ENCODE results near the gene USF3.

Gene USF3

DNA sequence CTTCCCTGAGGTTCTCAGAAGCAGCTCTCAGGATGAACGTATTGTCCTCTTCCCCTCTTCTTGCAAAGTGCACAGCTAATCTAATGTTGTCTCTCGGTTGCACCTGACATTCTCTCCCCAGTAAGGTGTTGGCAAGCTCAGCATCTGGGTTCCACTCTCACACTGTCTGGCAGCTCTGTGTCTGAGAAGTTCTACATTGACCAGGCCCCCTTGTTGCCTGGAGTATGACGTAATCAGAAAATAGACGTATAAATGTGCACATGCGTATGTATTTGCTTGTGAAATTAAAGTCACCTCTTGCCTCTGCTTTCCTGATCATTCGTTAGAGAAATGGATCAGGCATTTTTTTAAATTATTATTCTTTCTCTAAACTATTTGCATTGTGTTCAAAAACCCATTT is 67.7 kb downstream of the USF3 start:
- H3K9ac ChIP-seq (ENCODE audit: low read depth, low read length) = no peak overlapping the region
- no peak overlapping the region for H3K27ac ChIP-seq (ENCODE audit: low read depth, low read length)
- no peaks in the 10 kb centered on the region for H3K36me3 ChIP-seq (ENCODE audit: control insufficient read depth, insufficient read depth, low read length)
- H3K4me3 ChIP-seq (ENCODE audit: low read depth, low read length) = no peak overlapping the region
- no peaks in the 10 kb centered on the region for H3K4me1 ChIP-seq (ENCODE audit: control insufficient read depth, insufficient read depth, low read length)
- H3K9me3 ChIP-seq (ENCODE audit: control insufficient read depth, insufficient read depth, low read length) = no peaks in the 10 kb centered on the region
- peaks cover 4% of the 10 kb centered on the region; the same call in 1 of the 2 replicates for H3K27me3 ChIP-seq (ENCODE audit: control insufficient read depth, insufficient read depth, low read length)

DNA sequence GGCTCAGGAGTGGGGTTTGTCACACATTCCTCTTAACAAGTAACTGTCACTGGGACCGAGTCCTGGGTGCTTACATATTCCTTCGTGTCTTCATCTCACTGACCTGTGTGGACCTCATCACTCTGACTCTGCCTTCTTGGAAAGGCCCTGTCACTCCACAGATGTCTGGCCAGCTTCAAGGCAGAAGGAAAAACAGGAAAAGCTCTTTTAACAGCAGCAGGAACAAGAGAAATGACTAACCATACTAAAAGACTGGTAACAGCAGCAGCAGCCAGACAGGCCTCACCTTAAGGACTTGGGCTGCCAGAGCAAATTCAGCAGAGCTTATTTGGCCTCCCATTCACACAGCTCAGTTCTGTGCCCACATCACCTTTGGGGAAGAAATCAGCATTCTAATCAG is 68.1 kb downstream of the USF3 start:
- Histone ChIP-seq H3K9ac (ENCODE audit: low read depth, low read length) (no peak overlapping the region), H3K27ac (ENCODE audit: low read depth, low read length) (no peak overlapping the region), H3K36me3 (ENCODE audit: control insufficient read depth, insufficient read depth, low read length) (no peaks in the 10 kb centered on the region), H3K4me3 (ENCODE audit: low read depth, low read length) (no peak overlapping the region), H3K27me3 (ENCODE audit: control insufficient read depth, insufficient read depth, low read length) (peaks cover 6% of the 10 kb centered on the region; the same call in 1 of the 2 replicates), H3K4me1 (ENCODE audit: control insufficient read depth, insufficient read depth, low read length) (no peaks in the 10 kb centered on the region), H3K9me3 (ENCODE audit: control insufficient read depth, insufficient read depth, low read length) (no peaks in the 10 kb centered on the region)

DNA sequence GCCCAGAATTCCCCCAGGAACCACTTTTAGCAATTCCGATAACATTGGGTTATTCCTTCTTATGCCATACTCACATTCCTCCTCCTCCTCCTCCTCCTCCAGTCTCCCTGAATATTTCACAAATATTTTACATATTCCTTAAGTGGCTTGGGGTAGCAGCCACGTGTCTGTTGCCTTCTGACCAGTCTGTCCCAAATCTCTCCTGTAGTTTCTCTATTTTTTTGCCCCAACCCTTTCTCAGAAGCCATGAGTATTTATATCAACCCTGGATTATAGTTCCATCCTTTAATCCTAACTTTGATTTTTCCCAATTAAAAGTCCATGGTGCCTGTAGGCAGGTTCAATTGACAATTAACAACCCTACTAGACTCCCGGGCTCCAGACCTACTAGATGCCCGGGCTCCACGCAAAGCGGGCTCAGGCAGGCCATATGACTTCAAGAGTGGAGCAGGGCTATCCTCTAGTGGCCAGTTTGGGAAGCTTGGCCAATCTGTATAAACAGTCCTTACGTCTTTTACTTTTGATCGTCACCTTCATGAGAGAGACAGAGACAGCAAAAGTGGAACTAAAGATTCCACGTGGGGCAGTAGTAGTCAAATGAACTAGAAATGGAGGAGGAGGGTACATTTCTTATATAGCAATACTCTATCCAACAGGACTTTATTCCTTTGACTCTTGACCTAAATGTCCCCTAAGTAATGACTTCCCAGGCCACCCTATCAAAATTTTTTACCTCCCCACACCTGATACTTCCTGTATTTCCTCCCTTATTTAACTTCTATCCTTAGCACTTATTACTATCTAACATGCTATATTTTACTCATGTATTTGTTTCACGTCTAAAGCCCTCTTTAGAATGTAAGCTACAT is 69.7 kb downstream of the USF3 start:
- Histone ChIP-seq H3K36me3 (ENCODE audit: control insufficient read depth, insufficient read depth, low read length) (no peaks in the 10 kb centered on the region), H3K9me3 (ENCODE audit: control insufficient read depth, insufficient read depth, low read length) (no peaks in the 10 kb centered on the region), H3K9ac (ENCODE audit: low read depth, low read length) (no peak overlapping the region), H3K27ac (ENCODE audit: low read depth, low read length) (no peak overlapping the region), H3K27me3 (ENCODE audit: control insufficient read depth, insufficient read depth, low read length) (peaks cover 6% of the 10 kb centered on the region; the same call in 1 of the 2 replicates), H3K4me1 (ENCODE audit: control insufficient read depth, insufficient read depth, low read length) (no peaks in the 10 kb centered on the region), H3K4me3 (ENCODE audit: low read depth, low read length) (no peak overlapping the region)

DNA sequence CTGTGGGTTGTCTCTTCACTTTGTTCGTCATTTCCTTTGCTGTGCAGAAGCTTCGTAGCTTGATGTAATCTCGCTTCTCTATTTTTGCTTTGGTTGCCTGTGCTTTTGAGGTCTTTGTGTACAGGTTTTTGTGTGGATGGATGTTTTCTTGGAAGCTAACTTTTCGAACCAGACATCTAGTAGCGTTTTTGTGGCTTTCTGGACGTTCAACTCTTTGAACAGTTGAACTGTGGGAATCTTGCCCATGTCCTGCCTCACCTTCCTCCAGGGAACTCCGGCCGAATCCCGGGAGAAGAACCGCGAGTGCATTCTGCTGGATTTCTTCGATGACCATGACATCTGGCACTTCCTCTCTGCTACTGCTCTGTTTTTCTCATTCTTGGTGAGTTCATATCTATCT is 70.6 kb downstream of the USF3 start:
- Histone ChIP-seq H3K27ac (ENCODE audit: low read depth, low read length) (no peak overlapping the region), H3K4me3 (ENCODE audit: low read depth, low read length) (no peak overlapping the region), H3K4me1 (ENCODE audit: control insufficient read depth, insufficient read depth, low read length) (no peaks in the 10 kb centered on the region), H3K27me3 (ENCODE audit: control insufficient read depth, insufficient read depth, low read length) (peaks cover 6% of the 10 kb centered on the region; the same call in 1 of the 2 replicates), H3K9me3 (ENCODE audit: control insufficient read depth, insufficient read depth, low read length) (no peaks in the 10 kb centered on the region), H3K9ac (ENCODE audit: low read depth, low read length) (no peak overlapping the region), H3K36me3 (ENCODE audit: control insufficient read depth, insufficient read depth, low read length) (no peaks in the 10 kb centered on the region)

DNA sequence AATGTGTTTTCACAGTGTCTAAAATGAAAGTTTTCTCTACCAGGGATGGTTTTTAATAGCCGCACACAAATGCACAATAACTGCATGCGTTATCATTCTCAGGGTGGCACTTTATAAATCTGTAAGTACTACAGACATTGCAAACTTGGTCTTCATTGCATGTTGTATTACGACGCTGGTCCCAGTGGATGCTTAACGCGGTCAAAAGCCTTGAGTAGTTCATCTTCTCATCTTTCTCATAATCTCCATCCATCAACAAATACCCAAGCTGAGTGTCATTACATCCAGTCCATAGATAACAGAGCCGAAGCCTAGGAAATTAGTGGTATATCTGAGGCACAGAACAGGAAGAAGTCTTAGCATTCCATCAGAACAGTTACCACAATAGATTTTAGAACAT is 72.6 kb downstream of the USF3 start:
- Histone ChIP-seq H3K36me3 (ENCODE audit: control insufficient read depth, insufficient read depth, low read length) (no peaks in the 10 kb centered on the region), H3K9me3 (ENCODE audit: control insufficient read depth, insufficient read depth, low read length) (no peaks in the 10 kb centered on the region), H3K27me3 (ENCODE audit: control insufficient read depth, insufficient read depth, low read length) (peaks cover 6% of the 10 kb centered on the region; the same call in 1 of the 2 replicates), H3K4me1 (ENCODE audit: control insufficient read depth, insufficient read depth, low read length) (no peaks in the 10 kb centered on the region), H3K4me3 (ENCODE audit: low read depth, low read length) (no peak overlapping the region), H3K27ac (ENCODE audit: low read depth, low read length) (no peak overlapping the region), H3K9ac (ENCODE audit: low read depth, low read length) (no peak overlapping the region)

DNA sequence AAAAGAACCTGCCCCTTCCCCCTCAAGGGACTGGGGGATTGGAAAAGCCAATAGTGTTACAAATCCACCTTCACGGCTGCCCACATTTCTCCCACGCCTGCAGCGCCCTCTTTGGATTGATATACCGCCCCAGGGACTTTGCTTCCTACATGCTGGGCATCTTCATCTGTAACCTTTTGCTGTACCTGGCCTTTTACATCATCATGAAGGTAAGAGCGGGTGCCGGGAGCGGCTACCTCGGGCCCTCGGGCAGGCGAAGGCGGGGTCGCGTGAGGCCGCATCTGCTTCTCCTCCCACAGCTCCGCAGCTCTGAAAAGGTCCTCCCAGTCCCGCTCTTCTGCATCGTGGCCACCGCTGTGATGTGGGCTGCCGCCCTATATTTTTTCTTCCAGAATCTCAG is 73.1 kb downstream of the USF3 start:
- no peaks in the 10 kb centered on the region for H3K36me3 ChIP-seq (ENCODE audit: control insufficient read depth, insufficient read depth, low read length)
- no peak overlapping the region for H3K9ac ChIP-seq (ENCODE audit: low read depth, low read length)
- no peak overlapping the region for H3K27ac ChIP-seq (ENCODE audit: low read depth, low read length)
- H3K4me3 ChIP-seq (ENCODE audit: low read depth, low read length) = no peak overlapping the region
- H3K4me1 ChIP-seq (ENCODE audit: control insufficient read depth, insufficient read depth, low read length) = no peaks in the 10 kb centered on the region
- no peaks in the 10 kb centered on the region for H3K9me3 ChIP-seq (ENCODE audit: control insufficient read depth, insufficient read depth, low read length)
- H3K27me3 ChIP-seq (ENCODE audit: control insufficient read depth, insufficient read depth, low read length) = peaks cover 6% of the 10 kb centered on the region; the same call in 1 of the 2 replicates

DNA sequence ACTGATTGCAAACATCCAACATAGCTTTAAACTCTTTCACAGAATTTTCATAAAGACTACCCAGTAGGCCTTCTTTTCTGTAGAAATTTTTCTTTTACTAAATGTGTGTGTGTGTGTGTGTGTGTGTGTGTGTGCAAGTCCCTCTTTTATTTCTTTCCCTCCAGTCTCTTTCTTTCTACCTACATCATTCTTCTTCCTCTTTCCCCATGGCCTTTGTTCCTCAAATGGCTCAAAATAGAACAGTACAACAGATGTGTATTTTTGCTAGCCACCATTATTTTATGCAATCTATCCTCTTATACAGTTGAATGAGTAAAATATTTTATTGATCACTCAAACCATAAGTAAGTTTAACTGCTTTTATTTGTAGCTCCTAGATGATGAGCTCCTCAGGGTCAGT is 76.4 kb downstream of the USF3 start:
- Histone ChIP-seq H3K36me3 (ENCODE audit: control insufficient read depth, insufficient read depth, low read length) (no peaks in the 10 kb centered on the region), H3K27me3 (ENCODE audit: control insufficient read depth, insufficient read depth, low read length) (peaks cover 6% of the 10 kb centered on the region; the same call in 1 of the 2 replicates), H3K4me1 (ENCODE audit: control insufficient read depth, insufficient read depth, low read length) (no peaks in the 10 kb centered on the region), H3K27ac (ENCODE audit: low read depth, low read length) (no peak overlapping the region), H3K9ac (ENCODE audit: low read depth, low read length) (no peak overlapping the region), H3K9me3 (ENCODE audit: control insufficient read depth, insufficient read depth, low read length) (no peaks in the 10 kb centered on the region), H3K4me3 (ENCODE audit: low read depth, low read length) (no peak overlapping the region)

DNA sequence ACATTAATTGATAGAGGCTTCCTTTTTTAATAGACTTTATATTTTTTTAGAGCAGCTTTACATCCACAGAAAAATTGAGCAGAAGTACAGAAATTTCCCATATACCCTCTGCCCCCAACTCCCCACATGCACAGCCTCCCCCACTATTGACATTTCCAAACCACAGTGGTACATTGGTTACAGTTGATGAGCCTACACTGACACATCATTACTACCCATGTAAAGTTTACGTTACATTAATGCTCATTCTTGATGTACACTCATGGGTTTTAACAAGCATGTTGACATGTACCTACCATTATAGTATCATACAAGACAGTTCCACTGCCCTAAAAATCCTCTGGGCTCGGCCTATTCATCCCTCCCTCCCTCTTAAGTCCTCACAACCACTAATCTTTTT is 78.7 kb downstream of the USF3 start:
- no peaks in the 10 kb centered on the region for H3K9me3 ChIP-seq (ENCODE audit: control insufficient read depth, insufficient read depth, low read length)

DNA sequence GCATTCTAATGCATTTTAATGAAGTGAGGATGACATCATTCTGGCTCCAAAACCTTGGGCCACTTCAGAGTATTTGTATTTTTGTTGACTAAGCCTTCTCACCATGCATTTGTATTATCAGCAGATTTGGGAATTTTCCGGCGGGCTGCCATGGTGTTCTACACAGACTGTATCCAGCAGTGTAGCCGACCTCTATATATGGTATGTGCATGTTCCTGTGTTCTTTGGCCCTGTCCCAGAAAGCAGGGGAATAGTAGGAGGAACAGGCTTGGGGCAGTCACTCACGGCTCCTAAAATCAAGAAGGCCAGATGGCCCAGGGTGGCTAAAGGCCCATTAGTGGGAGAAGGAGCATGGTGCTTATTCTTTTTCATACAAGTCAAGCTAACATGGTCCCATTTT is 80.5 kb downstream of the USF3 start:
- Histone ChIP-seq H3K4me3 (ENCODE audit: low read depth, low read length) (no peak overlapping the region), H3K27me3 (ENCODE audit: control insufficient read depth, insufficient read depth, low read length) (no peaks in the 10 kb centered on the region), H3K36me3 (ENCODE audit: control insufficient read depth, insufficient read depth, low read length) (no peaks in the 10 kb centered on the region)

More for the DNA sequence above, 78.7 kb downstream of the USF3 start:
- Histone ChIP-seq H3K27me3 (ENCODE audit: control insufficient read depth, insufficient read depth, low read length) (no peaks in the 10 kb centered on the region), H3K4me1 (ENCODE audit: control insufficient read depth, insufficient read depth, low read length) (no peaks in the 10 kb centered on the region), H3K27ac (ENCODE audit: low read depth, low read length) (no peak overlapping the region), H3K36me3 (ENCODE audit: control insufficient read depth, insufficient read depth, low read length) (no peaks in the 10 kb centered on the region), H3K4me3 (ENCODE audit: low read depth, low read length) (no peak overlapping the region), H3K9ac (ENCODE audit: low read depth, low read length) (no peak overlapping the region)

DNA sequence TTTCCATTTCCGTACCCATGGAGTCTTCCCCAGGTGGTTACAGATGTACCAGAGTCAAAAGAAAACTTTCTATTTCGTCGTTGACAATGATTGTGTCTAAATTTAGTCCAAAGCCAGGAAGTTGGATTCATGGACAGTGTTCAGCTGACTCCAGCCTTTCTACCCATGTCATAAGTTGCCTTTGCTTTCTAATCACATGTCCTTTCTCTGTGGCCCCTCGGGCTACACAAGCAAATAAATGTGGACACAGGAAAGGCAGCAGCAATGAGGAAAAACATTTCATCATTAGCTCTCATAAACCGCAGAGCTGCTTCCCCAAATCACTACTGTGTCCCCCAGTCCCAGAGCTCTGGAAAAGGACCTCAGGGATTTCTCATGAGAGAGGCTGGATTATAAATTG is 82.0 kb downstream of the USF3 start:
- H3K36me3 ChIP-seq (ENCODE audit: control insufficient read depth, insufficient read depth, low read length) = no peaks in the 10 kb centered on the region
- H3K4me1 ChIP-seq (ENCODE audit: control insufficient read depth, insufficient read depth, low read length) = no peaks in the 10 kb centered on the region
- no peak overlapping the region for H3K27ac ChIP-seq (ENCODE audit: low read depth, low read length)
- no peak overlapping the region for H3K4me3 ChIP-seq (ENCODE audit: low read depth, low read length)
- H3K27me3 ChIP-seq (ENCODE audit: control insufficient read depth, insufficient read depth, low read length) = no peaks in the 10 kb centered on the region
- H3K9me3 ChIP-seq (ENCODE audit: control insufficient read depth, insufficient read depth, low read length) = no peaks in the 10 kb centered on the region
- H3K9ac ChIP-seq (ENCODE audit: low read depth, low read length) = no peak overlapping the region

More for the DNA sequence above, 80.5 kb downstream of the USF3 start:
- Histone ChIP-seq H3K9me3 (ENCODE audit: control insufficient read depth, insufficient read depth, low read length) (no peaks in the 10 kb centered on the region), H3K27ac (ENCODE audit: low read depth, low read length) (no peak overlapping the region), H3K9ac (ENCODE audit: low read depth, low read length) (no peak overlapping the region), H3K4me1 (ENCODE audit: control insufficient read depth, insufficient read depth, low read length) (no peaks in the 10 kb centered on the region)

DNA sequence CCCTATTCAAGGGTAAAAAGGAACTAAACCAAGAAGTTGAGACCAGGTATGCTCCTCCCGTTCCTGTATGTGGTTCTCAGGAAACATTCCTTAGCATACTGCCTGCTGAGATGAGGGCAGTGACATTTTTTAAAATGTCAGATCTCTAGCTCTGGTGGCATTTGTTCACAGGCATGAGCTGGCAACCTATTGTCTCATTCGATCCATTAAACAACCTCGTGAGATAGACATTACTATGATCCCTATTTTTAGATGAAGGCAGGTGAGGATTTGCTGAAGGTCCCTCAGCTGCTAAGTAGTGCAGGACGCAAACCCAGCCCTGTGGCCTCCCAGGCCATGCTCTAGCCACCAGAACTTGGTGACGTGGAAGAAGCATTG is 89.2 kb downstream of the USF3 start:
- Histone ChIP-seq H3K4me1 (ENCODE audit: control insufficient read depth, insufficient read depth, low read length) (peaks cover 22% of the 10 kb centered on the region), H3K27ac (ENCODE audit: low read depth, low read length) (peak overlapping the region; percentile 69), H3K9ac (ENCODE audit: low read depth, low read length) (0 out of 2 replicates have a peak overlapping the region, but pooled peaks have one; percentile 3), H3K9me3 (ENCODE audit: control insufficient read depth, insufficient read depth, low read length) (no peaks in the 10 kb centered on the region), H3K27me3 (ENCODE audit: control insufficient read depth, insufficient read depth, low read length) (no peaks in the 10 kb centered on the region), H3K36me3 (ENCODE audit: control insufficient read depth, insufficient read depth, low read length) (no peaks in the 10 kb centered on the region), H3K4me3 (ENCODE audit: low read depth, low read length) (no peak overlapping the region)

All from HUES48 (cell line).